Panc1 (cell line): ENCODE measurements around the gene MGAT5.

ENCODE experiments used
- TF ChIP-seq, protein P1 (sequence below): fragments of 450-650 bp; IDR thresholded peaks from 2 replicates; pipeline ENCODE4 v1.5.1; 2017; ENCODE audit warnings: mild to moderate bottlenecking
- TF ChIP-seq, protein P2 (sequence below), 2 experiments: IDR thresholded peaks; 2 replicates each; pipeline ENCODE4 v1.6.1; 2011 to 2012; ENCODE audit warnings: low read depth in 2 of 2, control low read depth in 1 of 2, low read length in 1 of 2, mild to moderate bottlenecking in 1 of 2, moderate library complexity in 1 of 2; ENCODE audit not compliant: insufficient read depth in 1 of 2

GRCh38 chr2:134337631-134338030 lies 83.8 kb downstream of the MGAT5 start:
- TF ChIP-seq, protein P1, sequence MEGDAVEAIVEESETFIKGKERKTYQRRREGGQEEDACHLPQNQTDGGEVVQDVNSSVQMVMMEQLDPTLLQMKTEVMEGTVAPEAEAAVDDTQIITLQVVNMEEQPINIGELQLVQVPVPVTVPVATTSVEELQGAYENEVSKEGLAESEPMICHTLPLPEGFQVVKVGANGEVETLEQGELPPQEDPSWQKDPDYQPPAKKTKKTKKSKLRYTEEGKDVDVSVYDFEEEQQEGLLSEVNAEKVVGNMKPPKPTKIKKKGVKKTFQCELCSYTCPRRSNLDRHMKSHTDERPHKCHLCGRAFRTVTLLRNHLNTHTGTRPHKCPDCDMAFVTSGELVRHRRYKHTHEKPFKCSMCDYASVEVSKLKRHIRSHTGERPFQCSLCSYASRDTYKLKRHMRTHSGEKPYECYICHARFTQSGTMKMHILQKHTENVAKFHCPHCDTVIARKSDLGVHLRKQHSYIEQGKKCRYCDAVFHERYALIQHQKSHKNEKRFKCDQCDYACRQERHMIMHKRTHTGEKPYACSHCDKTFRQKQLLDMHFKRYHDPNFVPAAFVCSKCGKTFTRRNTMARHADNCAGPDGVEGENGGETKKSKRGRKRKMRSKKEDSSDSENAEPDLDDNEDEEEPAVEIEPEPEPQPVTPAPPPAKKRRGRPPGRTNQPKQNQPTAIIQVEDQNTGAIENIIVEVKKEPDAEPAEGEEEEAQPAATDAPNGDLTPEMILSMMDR: no peak
- TF ChIP-seq, protein P2, sequence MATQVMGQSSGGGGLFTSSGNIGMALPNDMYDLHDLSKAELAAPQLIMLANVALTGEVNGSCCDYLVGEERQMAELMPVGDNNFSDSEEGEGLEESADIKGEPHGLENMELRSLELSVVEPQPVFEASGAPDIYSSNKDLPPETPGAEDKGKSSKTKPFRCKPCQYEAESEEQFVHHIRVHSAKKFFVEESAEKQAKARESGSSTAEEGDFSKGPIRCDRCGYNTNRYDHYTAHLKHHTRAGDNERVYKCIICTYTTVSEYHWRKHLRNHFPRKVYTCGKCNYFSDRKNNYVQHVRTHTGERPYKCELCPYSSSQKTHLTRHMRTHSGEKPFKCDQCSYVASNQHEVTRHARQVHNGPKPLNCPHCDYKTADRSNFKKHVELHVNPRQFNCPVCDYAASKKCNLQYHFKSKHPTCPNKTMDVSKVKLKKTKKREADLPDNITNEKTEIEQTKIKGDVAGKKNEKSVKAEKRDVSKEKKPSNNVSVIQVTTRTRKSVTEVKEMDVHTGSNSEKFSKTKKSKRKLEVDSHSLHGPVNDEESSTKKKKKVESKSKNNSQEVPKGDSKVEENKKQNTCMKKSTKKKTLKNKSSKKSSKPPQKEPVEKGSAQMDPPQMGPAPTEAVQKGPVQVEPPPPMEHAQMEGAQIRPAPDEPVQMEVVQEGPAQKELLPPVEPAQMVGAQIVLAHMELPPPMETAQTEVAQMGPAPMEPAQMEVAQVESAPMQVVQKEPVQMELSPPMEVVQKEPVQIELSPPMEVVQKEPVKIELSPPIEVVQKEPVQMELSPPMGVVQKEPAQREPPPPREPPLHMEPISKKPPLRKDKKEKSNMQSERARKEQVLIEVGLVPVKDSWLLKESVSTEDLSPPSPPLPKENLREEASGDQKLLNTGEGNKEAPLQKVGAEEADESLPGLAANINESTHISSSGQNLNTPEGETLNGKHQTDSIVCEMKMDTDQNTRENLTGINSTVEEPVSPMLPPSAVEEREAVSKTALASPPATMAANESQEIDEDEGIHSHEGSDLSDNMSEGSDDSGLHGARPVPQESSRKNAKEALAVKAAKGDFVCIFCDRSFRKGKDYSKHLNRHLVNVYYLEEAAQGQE (IDR thresholded peaks at IDR 0.05; ENCODE audit: insufficient read depth in 1 of 2, low read depth in 2 of 2, low read length in 1 of 2): no peak
